HEK293T (cell line): ENCODE results near the gene TBC1D10A.

Source experiments
- CTCF ChIA-PET: fragments of 350-600 bp; formaldehyde crosslinking; extraction: SDS; loops from one replicate; lab custom pipeline; 2021; ENCODE audit warnings: antibody characterized with exemption, inconsistent platforms; lab: Yijun Ruan, JAX
- POLR2A ChIA-PET: fragments of 350-600 bp; formaldehyde crosslinking; extraction: SDS; loops from one replicate; lab custom pipeline; 2020; ENCODE audit warnings: antibody characterized with exemption, inconsistent platforms; lab: Yijun Ruan, JAX
- DNase-seq: peaks from one replicate; pipeline ENCODE4 v3.0.0; 2012; ENCODE audit warnings: mixed read lengths; ENCODE audit errors: extremely low spot score
- ARNT ChIP-seq: fragments of 450-650 bp; IDR thresholded peaks from 2 replicates; pipeline ENCODE4 v1.6.1; 2017; ENCODE audit warnings: mild to moderate bottlenecking
- BHLHE40 ChIP-seq: fragments of 450-650 bp; IDR thresholded peaks from 2 replicates; pipeline ENCODE4 v1.6.1; 2016; ENCODE audit warnings: mild to moderate bottlenecking, moderate library complexity, borderline replicate concordance
- CTBP1 ChIP-seq: fragments of 450-650 bp; IDR thresholded peaks from 2 replicates; pipeline ENCODE4 v1.6.1; 2016; ENCODE audit warnings: borderline replicate concordance
- ELF4 ChIP-seq: fragments of 450-650 bp; IDR thresholded peaks from 2 replicates; pipeline ENCODE4 v1.6.1; 2017; ENCODE audit warnings: antibody characterized with exemption
- FOXA1 ChIP-seq: fragments of 450-650 bp; IDR thresholded peaks from 2 replicates; pipeline ENCODE4 v1.6.1; 2016; ENCODE audit warnings: mild to moderate bottlenecking
- FOXK2 ChIP-seq: fragments of 450-650 bp; IDR thresholded peaks from 2 replicates; pipeline ENCODE4 v1.6.1; 2016; ENCODE audit warnings: mild to moderate bottlenecking
- FOXM1 ChIP-seq: fragments of 450-650 bp; IDR thresholded peaks from 2 replicates; pipeline ENCODE4 v1.6.1; 2017; ENCODE audit warnings: mild to moderate bottlenecking, borderline replicate concordance
- HDGF ChIP-seq: fragments of 450-650 bp; IDR thresholded peaks from 2 replicates; pipeline ENCODE4 v1.6.1; 2017; ENCODE audit warnings: antibody characterized with exemption, borderline replicate concordance
- L3MBTL2 ChIP-seq: fragments of 450-650 bp; conservative IDR thresholded peaks from 2 replicates; pipeline ENCODE4 v1.6.1; 2016; ENCODE audit warnings: mild to moderate bottlenecking
- LEF1 ChIP-seq: fragments of 450-650 bp; IDR thresholded peaks from 2 replicates; pipeline ENCODE4 v1.6.1; 2017; ENCODE audit warnings: mild to moderate bottlenecking, borderline replicate concordance
- NFRKB ChIP-seq: fragments of 450-650 bp; IDR thresholded peaks from 2 replicates; pipeline ENCODE4 v1.6.1; 2016; ENCODE audit warnings: mild to moderate bottlenecking, moderate library complexity
- SP1 ChIP-seq: fragments of 450-650 bp; IDR thresholded peaks from 2 replicates; pipeline ENCODE4 v1.6.1; 2017
- SUZ12 ChIP-seq: fragments of 450-650 bp; IDR thresholded peaks from 2 replicates; pipeline ENCODE4 v1.6.1; 2016; ENCODE audit warnings: mild to moderate bottlenecking
- TARDBP ChIP-seq: fragments of 450-650 bp; IDR thresholded peaks from 2 replicates; pipeline ENCODE4 v1.6.1; 2016
- ZNF384 ChIP-seq: fragments of 450-650 bp; IDR thresholded peaks from 2 replicates; pipeline ENCODE4 v1.6.1; 2016
- TF ChIP-seq, protein P1 (sequence below): fragments of 450-650 bp; IDR thresholded peaks from 2 replicates; pipeline ENCODE4 v1.6.1; 2016

Gene TBC1D10A

DNA sequence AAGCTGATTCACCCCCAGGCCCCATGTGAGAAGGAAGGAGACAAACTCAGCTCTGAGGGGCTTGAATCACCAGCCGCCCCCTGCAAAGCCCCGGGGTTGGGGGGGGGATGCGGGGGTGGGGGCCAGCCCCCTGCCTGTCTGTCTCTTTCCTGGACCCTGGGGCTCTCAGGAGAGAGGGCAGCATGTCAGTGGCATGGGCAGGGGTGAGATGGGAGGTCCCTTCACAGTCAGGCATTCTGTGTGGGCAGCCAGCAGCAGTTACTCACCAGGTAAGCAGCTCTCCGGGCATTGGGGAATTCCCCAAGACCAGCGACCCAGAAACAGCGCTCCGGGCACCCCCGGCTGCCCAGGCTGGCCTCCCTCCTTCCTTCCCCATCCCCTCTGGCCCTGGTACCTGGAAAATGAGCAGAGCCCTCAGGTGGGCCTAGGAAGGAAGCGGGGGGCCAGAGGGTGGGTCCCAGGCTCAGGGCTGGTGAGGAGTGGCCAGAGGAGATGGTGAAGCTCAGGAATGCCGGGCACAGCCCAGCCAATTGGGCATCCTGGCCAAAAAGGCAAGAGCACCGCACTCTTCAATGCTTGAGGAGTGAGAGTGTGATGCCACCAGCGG lies 76.0 kb downstream of the TBC1D10A start:
- TF ChIP-seq ELF4 (no peak), L3MBTL2 (no peak), CTBP1 (no peak), TARDBP (no peak), SUZ12 (no peak), BHLHE40 (no peak), NFRKB (no peak), ARNT (no peak), SP1 (no peak), ZNF384 (no peak)
- TF ChIP-seq, protein P1, sequence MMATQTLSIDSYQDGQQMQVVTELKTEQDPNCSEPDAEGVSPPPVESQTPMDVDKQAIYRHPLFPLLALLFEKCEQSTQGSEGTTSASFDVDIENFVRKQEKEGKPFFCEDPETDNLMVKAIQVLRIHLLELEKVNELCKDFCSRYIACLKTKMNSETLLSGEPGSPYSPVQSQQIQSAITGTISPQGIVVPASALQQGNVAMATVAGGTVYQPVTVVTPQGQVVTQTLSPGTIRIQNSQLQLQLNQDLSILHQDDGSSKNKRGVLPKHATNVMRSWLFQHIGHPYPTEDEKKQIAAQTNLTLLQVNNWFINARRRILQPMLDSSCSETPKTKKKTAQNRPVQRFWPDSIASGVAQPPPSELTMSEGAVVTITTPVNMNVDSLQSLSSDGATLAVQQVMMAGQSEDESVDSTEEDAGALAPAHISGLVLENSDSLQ: no peak
- no peak for DNase-seq
- POLR2A ChIA-PET: interaction anchor here (1.4 to 1.6 kb wide), 2 partner anchors 106 to 173 kb away, joined by 3 to 4 read pairs; partner anchors contain the start of genes CCDC157 and SF3A1
- CTCF ChIA-PET: interaction anchor here (0.5 to 1.0 kb wide), 7 partner anchors 10 to 351 kb away, joined by 3 to 14 read pairs (median 3); no protein-coding TSS in a partner anchor

DNA sequence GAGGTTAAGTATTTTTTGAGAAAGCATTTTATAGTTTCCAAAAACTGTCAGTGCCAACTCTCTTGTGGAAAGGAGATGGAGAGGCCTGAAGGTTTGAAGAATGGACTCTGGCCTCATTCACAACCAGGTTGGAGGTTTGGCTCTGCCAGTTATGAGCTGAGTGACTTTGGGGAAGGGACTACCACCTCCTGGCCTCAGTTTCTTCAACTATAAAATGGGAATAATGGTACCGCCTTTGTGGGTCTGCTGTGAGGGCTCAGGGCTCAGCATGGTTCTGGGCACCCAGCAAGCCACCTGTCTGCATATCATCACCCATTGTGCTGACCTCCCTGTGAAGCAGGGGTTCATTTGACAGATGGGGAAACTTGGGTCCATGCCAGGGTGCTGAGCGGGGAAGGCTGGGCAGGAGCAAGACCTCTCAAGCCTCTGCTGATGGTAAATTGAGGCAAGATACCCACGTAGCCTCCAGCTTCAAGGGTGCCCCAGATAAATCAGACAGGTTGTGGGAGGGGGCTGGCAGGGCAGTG lies 76.6 kb downstream of the TBC1D10A start:
- DNase-seq: no peak
- CTCF ChIA-PET: interaction anchor here (0.5 to 0.7 kb wide), 3 partner anchors 142 to 649 kb away, joined by 3 to 4 read pairs (median 3); no protein-coding TSS in a partner anchor

DNA sequence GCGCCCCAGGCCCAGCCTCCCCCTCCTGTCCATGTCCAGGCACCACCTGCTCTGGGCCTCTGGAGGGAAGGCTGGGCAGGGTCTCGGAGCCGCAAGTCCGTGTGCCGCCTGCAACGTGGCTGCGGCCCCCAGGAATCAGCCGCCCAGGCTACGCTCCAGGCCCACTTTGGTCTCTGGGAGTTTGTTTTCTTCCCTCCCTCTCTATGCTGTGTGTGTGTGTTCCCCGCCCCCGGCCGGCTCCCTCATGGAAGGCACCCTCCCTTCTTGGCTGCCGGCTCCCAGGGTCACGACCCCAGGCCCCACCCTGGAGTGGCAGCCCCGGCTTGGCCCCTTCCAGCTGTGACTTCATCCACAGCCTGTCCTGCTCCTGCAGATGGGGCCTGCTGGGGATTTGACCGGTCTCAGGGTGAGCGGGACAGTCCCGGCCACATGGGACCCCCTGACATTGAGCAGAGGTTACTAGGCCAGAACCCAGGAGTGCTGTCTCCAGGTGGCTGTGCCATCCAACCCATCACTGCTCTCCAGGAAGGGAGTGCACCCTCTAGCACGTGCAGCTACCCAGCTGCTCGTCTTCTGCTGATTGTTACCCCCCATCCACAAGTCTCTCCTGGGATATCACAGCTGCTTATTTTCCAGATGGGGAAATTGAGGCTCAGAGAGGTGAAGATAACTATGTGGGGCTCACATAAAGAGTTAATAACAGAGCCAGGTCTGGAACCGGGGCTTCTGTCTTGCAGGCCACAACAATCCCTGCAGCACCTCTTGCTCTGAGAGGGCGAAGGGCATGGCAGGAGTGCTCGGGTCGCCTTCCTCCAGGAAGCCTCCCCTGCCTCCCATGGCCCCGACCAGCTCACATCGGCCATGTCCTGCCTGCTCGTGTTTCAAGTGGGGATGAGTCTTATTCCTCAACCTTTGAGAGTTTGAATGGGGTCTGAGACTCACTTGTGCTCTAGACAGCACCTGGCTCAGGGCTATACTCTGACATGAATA lies 77.4 kb downstream of the TBC1D10A start:
- DNase-seq: no peak
- ChIA-PET POLR2A (interaction anchor here (1.6 kb wide), 1 partner anchor 108 kb away, joined by 4 read pairs; the partner anchor contains the start of genes CCDC157 and SF3A1), CTCF (interaction anchor here (0.7 kb wide), 2 partner anchors 141 to 648 kb away, joined by 3 to 4 read pairs; no protein-coding TSS in a partner anchor)
- TF ChIP-seq SP1: no peak
- no peak for TF ChIP-seq FOXM1
- no peak for TF ChIP-seq NFRKB
- TF ChIP-seq SUZ12: no peak
- TF ChIP-seq TARDBP: no peak
- TF ChIP-seq FOXA1: no peak
- TF ChIP-seq ELF4: no peak
- TF ChIP-seq BHLHE40: no peak
- TF ChIP-seq L3MBTL2: no peak
- no peak for TF ChIP-seq CTBP1
- no peak for TF ChIP-seq FOXK2
- no peak for TF ChIP-seq HDGF
- TF ChIP-seq, protein P1: no peak
- TF ChIP-seq LEF1: no peak
- no peak for TF ChIP-seq ARNT
- TF ChIP-seq ZNF384: no peak

More for the DNA sequence above, 76.6 kb downstream of the TBC1D10A start:
- POLR2A ChIA-PET: interaction anchor here (1.4 to 1.6 kb wide), 2 partner anchors 107 to 174 kb away, joined by 3 to 4 read pairs; partner anchors contain the start of genes CCDC157 and SF3A1
- TF ChIP-seq TARDBP: no peak
- no peak for TF ChIP-seq LEF1
- no peak for TF ChIP-seq SP1
- no peak for TF ChIP-seq ZNF384
- TF ChIP-seq L3MBTL2: no peak
- TF ChIP-seq SUZ12: no peak

DNA sequence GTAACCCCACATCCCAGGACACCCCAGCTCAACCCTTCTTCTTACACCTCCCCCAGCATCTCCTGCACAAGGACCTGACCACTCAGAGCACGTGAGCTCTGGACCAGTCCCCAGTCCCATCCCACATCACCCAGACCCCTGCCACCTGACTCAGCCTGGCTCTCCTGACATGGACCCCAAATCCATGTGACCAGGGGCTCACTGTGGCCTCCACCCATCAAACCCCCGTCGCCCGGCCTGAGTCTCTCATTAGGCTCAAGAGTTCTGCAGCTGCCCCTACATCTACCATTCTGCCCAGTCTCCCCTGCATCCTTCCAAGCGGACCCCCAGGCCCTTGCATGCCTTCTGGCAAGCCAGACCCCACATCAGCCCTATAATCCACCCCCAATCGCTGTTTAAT lies 78.3 kb downstream of the TBC1D10A start:
- DNase-seq: no peak
- ChIA-PET POLR2A (no interaction called here), CTCF (no interaction called here)
- no peak for TF ChIP-seq TARDBP
- TF ChIP-seq, protein P1: no peak

DNA sequence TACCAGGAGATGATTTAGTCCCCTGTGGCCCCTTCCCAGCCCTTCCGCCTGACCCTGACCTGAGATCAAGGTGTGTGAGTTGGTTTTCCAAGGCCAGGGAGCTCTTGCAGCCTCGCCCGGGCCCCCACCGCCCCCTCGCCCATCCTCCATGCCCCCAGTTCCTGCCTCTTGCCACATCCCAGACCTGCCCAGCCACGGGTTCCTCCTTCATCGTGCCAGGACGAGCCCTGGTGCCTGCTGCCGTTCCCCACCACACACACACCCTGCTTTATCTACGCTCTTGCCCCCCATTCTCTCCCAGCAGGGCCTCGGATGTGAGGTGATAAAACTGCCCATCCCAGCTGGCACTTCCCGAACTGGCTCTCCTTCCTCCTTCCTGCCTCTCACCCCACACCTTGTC lies 78.8 kb downstream of the TBC1D10A start:
- ChIA-PET POLR2A (no interaction called here), CTCF (no interaction called here)
- DNase-seq: no peak
- TF ChIP-seq HDGF (no peak), L3MBTL2 (no peak), SP1 (no peak), CTBP1 (no peak), LEF1 (no peak), FOXA1 (no peak), FOXM1 (no peak), SUZ12 (no peak), NFRKB (no peak), ELF4 (no peak), TARDBP (no peak)
- TF ChIP-seq, protein P1: no peak
